Non-pigmented ciliary epithelial cell (primary cell): ENCODE results near the gene EXOC2.
"Not testable (repeated sequence)": the region's sequence is repeated elsewhere in the genome, so short reads cannot be mapped to it uniquely, and the experiment has no call there.

ENCODE experiments used
- DNase-seq: peaks from one replicate; pipeline ENCODE4 v3.0.0-alpha.2; 2010; ENCODE audit warnings: low read depth

The EXOC2 gene

DNA sequence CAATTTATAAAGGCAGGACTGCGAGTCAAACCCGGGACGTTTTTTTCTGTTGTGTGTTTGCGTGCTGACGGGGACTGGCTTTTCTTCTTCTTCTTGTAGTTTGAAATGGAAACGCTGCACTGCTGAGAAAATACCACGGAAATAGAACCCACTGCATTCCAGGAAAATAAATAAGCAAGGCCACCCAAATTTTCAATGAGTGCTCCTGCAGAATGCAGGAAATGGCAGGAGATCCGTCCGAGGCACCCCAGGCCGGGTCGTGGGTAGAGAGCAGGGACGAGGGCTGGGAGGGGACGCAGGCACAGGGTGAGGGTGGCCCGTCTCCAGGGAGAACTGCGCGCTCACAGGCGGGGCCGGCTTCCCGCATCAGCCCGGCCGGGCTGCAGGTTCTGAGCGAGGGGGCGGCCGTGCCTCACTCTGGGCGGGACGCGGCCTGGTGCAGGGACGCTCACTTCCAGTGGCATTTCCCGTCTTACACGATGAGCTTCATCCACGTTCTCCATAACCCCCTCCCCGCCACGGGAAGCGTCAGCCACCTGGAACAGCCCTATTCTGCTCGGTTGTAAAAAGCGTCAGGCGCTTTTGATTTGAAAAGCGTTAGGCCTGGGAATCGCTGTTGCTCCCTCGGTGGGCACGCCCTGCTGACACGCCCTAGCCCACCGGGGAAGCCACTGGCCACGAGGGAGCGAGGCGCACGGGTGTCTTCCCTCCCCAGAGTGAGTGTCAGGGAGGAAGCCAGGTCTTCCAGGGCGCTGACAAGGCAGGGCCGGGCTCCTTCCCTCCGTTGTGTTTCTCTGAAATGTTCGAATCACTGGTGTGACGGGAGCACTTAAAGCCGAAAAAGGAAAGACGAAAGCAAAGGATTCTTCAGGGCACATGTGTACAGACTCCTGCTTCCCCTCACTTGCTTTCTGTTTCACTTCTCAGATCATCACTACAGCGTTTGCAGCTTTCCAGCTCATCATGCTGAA is 17.9 kb upstream of the EXOC2 start:
- DNase-seq = no peak

DNA sequence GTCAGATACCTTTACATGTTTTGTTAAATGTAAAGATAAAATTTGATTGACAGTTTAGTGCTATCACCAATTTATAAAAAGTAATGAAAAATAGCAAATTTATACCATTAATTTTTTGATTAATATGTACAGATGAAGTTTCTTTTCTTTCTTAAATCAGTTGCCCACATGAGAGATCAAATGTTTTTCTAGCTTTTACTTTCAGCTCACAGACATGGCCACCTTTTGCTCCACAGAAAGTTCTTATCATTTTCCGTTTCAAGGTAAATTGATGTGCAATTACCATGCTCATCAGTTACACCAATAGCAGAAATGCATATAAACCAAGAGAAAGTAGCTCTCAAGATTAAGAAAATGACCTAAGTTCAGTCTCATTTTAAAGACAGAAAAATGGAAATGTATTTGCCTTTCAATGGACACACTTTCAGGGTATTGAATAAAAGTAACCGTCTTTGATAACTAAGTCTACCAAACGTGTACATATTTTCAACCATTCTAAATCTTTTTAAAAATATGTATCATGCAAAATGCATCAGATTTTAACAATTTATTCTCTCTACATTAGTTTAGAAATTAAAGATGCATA is 16.6 kb upstream of the EXOC2 start:
- no peak for DNase-seq

DNA sequence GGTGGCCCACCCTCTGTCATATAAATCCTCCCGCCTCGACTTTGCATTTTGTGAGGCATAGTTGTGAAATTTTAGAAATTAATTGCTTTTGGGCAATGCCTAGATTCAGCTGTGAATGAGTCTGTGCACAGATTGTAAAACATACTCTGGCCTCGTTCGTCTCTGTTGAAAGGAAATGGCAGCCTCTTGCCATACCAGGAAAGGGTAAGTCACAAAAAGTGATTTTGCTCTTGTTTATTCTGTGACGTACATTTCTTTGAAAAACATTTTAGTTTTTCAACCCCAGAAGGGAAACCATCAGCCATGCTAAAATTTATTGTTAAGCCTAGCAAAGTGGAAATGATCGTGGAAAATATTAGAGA is 15.3 kb upstream of the EXOC2 start:
- DNase-seq = no peak

DNA sequence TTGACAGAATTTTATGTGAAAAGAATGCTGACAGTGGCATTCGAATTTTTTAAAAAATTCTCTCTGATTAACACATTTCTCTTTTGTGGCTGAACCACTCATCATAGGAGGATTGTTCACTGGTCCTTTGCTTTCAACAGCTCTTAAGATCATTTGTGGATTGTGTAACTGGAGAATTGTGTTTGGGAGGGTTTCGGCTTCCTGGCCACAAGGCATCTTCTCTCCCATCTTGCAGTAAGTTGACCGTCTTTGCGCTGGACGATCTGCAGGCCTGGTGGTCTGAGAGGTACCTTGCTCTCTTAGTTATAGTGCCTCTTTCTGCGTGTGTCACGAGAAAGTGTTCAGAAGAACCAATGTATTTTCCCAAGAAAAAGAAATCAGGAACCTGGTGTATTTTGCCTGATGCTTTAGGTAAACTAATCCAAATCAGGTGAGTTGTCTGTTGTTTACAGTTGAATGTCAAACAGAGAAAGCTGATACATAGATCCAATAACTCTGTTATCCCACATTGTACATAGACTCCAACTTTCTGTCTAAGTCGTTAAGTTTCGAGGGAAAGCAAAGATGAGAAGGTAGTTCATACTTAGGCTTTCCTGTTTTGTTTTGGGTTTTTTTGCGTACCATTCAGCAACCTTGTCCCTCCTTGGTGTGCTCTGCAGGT is 14.8 kb upstream of the EXOC2 start:
- DNase-seq = no peak

DNA sequence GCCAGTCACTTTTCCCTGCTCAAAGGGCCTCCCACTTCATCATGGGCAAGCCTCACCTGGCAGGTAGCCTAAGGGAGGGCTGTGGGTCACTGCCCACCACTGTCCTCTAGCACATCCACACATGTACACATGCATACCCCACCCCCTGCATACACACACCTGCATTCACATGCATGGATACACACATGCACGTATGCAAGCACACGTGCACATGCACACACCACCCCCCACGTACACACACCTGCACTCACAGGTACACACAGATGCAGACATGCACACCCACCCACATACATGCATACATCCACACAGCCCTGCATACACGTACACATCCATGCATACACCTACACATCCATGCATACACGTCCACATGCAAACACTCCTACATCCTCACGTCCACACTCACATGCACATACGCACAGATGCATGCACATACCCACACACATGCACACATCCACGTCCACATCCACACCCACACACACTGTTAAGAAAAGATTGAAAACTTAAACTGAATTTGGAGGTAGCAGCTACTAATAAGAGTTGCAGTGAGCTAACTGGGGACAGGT is 14.0 kb upstream of the EXOC2 start:
- no peak for DNase-seq

DNA sequence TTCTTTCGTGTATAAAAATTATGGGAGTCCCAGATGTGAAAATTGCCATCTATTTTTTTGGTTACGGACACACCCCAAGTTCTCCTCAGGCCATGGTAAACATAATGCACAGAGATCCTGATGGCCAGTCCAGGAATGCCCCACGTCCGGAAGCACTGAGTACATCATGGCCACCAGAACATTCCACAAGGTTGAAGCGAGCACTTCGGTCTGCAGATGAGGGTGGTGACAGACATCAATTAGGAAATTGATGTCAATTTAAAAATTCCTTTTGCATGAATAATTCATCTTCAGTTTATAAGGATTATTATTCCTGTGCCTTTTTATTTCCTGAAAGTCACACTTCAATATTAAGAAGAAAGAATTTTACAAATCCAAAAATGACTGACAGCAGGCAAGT is 13.2 kb upstream of the EXOC2 start:
- no peak for DNase-seq

DNA sequence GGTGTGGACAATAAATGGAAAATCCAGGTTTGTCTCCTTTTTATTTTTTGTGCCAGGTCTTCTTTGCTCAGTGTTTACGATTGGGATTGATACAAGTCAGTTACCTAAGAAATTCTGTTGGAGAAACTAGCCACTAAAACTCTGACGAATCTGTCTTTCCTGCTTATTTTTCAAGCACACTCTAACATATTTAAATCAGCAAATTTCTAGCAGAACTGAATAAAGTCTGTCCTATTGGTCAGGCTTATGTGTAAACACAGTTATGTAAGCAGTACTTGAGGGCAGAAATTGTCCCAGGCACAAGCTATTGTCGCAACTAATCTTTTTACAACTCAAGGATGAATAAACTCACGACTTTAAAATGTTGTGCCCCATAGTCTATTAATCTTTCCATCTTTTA is 12.1 kb upstream of the EXOC2 start:
- no peak for DNase-seq

DNA sequence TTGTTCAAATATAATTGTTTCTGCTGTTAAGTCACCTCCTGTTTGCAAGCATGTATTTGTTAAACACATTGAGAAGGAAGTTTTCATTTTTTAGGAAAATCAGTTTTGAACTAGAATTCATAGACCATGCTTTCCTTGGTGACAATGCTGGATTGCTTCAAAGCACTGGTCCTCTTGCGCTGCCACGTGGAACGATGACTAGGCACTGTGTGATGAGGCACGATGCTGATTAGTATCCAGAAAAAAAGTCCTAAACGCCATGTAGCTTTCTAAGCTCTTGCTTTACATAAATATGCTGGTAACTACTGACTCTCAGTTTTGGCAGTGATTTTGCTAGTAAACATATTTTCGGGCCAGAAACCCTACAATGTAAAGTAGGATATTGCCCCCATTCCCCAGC is 11.1 kb upstream of the EXOC2 start:
- DNase-seq = no peak

DNA sequence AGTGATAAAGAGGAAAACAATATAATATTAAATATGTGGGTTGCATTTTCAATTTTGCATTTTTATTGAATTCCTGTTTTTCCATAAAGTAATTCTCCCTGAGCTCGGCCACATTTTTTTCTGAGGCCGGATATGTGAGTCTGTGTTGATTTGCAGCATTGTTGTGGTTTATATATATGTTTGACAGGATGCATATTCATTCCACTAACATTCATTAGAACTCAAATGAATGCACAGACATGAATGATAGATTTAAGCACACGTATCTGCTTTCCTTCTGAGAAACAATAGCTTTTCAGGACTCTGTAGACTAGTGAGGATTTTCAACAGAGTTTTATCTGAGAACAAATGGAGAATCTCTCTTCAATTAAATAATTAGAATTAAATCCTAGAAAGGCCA is 10.6 kb upstream of the EXOC2 start:
- no peak for DNase-seq

DNA sequence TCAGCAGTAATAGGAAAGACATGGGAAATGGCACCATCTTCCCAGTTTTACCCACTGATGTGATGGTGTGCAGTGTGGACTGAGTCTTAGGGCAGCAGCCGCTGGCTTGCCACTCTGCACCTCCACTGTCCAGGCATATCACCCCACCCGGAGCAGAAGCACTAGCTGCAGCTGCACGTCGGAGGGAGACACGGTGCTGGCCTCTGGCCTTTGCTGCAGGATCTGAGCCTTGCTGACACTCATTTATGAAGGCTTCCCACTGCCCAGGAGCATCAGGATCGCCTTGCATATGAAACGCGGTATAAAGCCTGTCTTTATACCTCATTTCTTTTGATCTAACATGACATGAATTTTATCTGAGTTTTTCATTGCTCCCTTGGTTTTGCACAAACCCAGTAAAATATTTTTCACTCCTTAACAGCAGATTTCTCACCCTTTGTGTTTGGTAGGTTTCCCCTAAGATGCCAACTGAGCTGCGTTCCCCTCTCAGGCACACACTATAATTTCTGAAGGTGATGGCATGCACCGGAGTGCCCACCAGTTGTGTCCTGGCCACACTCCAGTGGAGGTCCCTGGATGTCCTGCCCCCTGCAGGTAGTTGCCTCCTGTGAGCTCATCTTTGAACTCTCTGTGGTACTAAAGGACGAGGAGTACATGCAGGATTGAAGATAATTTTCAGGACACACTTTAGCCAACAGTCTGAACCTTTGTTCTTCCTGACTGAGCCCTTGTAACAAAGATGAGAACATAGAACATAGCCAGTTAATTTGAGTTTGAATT is 9.0 kb upstream of the EXOC2 start:
- no peak for DNase-seq

DNA sequence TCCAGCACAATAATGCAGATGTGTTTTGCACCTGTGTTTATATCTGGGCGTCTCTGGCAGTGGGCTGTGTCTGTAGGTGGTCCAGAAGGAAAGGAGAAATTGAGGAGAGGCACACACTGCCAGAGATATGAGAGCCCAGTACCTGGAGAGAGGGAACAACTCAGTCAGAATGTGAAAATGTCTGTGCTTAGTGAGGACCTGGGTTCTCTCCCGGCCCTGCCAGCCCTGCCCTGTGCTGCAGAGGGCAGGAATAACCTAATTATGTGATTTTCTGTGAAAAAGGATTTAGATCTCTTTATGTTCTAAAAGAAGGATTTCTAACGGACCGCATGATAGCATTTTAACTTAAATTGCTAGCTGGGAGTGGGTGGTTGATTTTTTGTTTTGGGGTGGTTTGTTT is 8.3 kb upstream of the EXOC2 start:
- no peak for DNase-seq

DNA sequence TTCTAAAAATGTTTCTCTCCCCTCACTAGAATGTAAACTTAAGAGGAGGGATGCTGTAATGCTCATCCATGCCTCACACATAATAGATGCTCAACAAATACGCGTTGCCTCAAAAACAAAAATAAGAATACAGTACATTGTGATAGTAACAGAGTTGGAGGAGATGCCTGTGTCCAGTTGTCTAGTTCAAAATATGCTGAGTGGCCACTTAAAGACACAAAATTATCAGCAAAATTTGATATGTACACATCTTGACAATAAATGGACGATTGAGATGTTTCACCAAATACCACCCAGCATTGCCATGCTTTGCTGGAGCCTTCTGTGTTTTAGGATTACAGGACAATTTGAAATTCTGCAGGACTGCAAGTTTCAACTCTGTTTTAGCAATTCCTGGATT is 7.6 kb upstream of the EXOC2 start:
- no peak for DNase-seq

DNA sequence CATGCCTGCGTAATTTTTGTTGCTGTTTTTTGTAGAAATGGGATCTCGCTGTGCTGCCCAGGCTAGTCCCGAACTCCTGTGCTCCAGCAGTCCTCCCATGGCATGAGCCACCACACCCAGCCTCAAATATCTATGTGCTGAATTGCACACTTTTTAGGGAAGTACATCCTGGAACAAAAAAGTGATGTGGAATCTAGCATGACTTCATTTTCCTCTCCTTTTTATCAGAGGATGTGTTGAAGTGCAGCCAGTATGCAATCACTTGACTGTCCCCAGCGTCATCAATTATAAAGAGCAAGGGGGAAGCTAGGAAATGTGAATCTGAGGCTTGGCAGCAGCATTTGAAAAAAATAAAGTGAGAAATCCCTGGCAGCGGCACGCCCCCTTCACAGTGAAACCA is 6.4 kb upstream of the EXOC2 start:
- DNase-seq = no peak

DNA sequence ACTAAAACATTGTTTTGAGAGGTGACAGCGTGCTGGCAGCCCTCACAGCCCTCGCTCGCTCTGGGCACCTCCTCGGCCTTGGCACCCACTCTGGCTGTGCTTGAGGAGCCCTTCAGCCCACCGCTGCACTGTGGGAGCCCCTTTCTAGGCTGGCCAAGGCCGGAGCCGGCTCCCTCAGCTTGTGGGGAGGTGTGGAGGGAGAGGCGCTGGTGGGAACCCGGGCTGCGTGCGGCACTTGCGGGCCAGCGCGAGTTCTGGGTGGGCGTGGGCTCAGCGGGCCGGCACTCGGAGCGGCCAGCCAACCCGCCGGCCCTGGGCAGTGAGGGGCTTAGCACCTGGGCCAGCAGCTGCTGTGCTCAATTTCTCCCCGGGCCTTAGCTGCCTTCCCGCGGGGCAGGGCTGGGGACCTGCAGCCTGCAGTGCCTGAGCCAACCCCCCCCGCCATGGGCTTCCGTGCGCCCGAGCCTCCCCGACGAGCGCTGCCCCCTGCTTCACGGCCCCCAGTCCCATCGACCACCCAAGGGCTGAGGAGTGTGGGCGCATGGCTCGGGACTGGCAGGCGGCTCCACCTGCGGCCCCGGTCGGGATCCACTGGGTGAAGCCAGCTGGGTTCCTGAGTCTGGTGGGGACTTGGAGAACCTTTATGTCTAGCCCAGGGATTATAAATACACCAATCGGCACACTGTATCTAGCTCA is 1.6 kb upstream of the EXOC2 start:
- DNase-seq = not testable (repeated sequence)

DNA sequence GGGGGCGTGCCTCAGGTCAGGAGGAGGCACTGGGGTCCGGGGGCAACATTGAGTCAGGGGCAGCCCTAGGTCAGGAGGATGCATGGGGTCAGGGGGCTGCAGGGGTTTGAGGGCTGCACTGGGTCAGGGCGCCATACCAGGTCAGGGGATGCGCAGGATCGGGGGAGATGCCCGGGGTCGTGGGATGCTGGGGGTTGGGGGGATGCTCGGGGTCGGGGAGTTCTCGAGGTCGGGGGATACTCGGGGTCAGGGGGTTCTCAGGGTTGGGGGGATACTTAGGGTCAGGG is 727 bp upstream of the EXOC2 start:
- DNase-seq = no peak

DNA sequence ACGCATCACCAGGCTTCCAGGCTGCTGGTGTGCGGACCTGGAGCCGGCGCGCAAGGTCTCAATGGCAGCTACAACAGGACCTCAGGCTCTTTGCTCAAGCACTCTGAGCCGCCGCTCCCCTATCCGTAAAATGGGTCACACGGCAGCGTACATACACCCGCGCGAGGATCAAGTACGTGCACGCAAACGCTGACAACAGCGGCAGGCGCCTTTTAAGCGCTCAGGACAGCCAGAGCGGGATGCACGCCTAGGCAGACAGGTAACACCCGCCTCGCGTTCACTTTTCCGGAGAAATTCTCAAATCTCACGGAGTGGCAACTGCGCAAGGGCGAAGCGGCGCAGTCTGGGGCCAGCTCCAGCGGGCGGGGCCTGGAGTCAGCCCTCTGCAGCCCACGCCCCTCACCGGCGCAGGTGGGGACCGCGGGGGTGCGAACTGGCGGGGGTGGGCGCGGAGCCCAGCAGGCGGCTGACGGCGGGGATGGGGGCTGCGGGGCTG is 535 bp downstream of the EXOC2 start:
- DNase-seq = no peak

DNA sequence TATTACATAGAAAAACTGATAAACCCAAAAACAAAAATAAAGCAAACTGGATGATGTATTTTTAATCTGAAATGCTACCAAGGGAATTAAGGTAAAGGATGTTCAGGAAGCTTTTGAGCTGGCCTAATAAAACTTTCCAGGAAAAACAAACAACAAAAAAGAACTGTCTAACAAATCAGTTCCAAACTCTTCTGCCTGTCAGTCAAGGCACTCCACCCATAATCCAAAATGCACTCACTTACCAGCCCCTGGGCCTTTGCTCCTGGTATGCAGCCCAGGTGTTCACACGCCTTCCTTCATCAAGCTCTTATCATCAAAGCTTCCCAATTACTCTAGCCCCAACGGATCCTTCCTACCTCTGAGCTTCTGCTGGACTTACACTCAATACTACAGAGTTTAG is 3.7 kb downstream of the EXOC2 start:
- DNase-seq = no peak

DNA sequence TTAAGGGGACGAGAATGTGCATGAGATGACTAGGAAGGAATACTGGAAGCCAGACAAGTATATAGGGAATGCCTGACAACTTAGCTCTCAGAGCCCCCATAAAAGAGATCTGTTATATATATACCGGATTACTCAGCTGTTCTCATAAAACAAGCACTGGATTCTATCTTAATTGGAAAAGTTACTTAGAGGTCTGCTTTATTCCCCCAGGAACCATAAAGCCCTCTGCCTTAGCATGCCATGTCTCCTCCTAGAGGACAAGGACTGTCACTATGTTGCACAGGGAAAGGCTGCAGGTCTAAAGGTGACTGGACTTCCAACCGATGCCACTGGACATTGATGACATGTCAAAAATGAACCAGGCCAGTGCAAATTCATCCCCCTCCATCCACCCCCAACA is 6.4 kb downstream of the EXOC2 start:
- DNase-seq = no peak

DNA sequence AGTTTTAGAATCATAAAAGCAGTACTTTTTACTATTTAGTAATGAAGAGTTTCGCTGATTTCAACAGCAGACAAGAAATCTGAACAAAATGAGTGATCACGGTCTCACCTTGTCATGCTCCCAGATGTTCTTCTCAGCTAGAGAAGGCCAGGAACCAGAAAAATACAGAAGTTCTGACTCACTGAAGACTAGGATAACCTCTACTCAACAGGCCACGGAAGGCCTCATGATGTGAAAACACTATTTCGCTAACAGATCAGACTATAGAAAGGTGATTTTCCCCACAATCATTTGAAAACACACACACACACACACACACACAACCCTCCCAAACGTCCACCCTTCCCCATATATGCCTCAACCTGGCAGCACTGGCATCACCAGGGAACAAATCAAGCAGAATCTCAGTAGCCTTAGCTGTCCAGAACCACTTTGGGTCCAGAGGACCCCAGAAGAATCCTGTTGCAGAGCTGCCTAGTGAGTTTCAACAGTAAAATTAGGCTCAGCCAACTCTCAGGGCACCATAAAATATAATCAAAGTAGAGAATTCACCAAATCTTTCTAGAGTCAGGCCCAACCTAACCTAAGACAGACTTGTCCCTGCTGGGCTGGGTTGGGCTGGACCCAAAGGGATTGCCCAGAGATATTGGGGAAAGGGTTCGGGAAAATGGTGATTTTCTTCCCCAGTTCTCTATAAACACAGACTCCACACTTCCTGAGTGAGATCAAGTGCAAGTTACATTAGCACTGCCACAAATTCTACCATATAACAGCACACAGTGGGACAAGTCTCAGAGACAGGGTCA is 7.9 kb downstream of the EXOC2 start:
- DNase-seq = no peak

DNA sequence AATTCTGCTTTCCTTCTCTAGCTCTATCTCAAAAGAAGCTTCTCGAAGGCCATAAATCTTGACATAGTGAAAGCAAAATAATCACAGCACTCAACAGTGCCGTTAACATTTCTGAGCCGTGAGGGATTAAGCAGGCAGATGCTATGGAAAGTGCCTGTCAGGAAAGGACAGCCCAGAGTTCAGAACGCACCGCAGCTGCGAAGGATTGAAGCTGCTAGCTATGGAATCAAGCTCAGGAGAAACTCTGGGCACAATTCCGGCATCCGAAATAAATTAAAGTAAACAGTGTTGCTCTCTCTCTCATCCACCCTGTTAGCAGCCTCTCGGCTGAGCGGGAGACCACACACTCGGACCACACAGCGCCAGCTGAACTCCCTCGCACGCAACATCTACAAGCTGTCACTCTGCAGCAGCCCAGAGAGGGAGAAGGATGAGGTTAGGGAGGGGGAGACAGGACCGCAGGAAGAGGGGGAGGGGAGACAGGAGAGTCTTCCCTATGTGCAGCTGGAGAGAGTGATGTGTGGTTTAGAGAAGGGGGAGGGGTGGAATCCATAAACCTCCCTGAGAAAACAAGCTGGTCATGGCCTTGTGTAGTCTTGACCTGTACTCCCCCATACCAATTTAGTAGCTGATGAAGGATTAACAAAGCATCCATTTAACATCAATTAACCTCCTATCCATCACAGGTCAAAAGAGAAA is 9.0 kb downstream of the EXOC2 start:
- DNase-seq = no peak
